Astrocyte of the cerebellum (primary cell): Measurements from ENCODE around the gene C19orf38.
"Not testable (repeated sequence)": the region's sequence is repeated elsewhere in the genome, so short reads cannot be mapped to it uniquely, and the experiment has no call there.

Experiments
- DNase-seq: peaks from one replicate; pipeline ENCODE4 v3.0.0-alpha.2; 2011; ENCODE audit warnings: low read depth
- H3K4me3 ChIP-seq: 2 replicates; pipeline ENCODE4 v1.5.1; 2011; ENCODE audit warnings: mild to moderate bottlenecking, low read depth, low read length, moderate library complexity
- CTCF ChIP-seq: IDR thresholded peaks from 2 replicates; pipeline ENCODE4 v1.5.1; 2012; ENCODE audit warnings: low read length, low read depth, moderate library complexity, mild to moderate bottlenecking; ENCODE audit errors: missing control alignments
- in situ Hi-C: cut with HindIII; loops from 2 replicates; pipeline ENCODE4 v1.10.0; 2017; ENCODE audit warnings: low sequenced_read_pairs

Gene C19orf38

GRCh38 chr19:10874024-10874423 is 25.8 kb downstream of the C19orf38 start:
- TF ChIP-seq CTCF = no peak
- H3K4me3 ChIP-seq = no peak overlapping the region
- DNase-seq = no peak
- in situ Hi-C loops = no loop called here

GRCh38 chr19:10876459-10877240 is 28.4 kb downstream of the C19orf38 start:
- DNase-seq = no peak
- in situ Hi-C loops = no loop called here
- no peak for TF ChIP-seq CTCF
- no peak overlapping the region for H3K4me3 ChIP-seq

- DNase-seq, H3K4me3 ChIP-seq, in situ Hi-C loops: not testable (repeated sequence)
Observed at GRCh38 chr19:10877608-10878007, 29.4 kb downstream of the C19orf38 start.

GRCh38 chr19:10878253-10878652 is 30.0 kb downstream of the C19orf38 start:
- H3K4me3 ChIP-seq = no peak overlapping the region
- in situ Hi-C loops = no loop called here
- DNase-seq = no peak
- TF ChIP-seq CTCF = no peak

GRCh38 chr19:10881403-10882107 is 33.3 kb downstream of the C19orf38 start:
- TF ChIP-seq CTCF = no peak
- no peak overlapping the region for H3K4me3 ChIP-seq
- in situ Hi-C loops = no loop called here
- DNase-seq = no peak

- no peak for TF ChIP-seq CTCF
- no peak overlapping the region for H3K4me3 ChIP-seq
- DNase-seq = no peak
- in situ Hi-C loops = no loop called here
Observed at GRCh38 chr19:10882108-10882457, 33.9 kb downstream of the C19orf38 start.

- no peak for DNase-seq
- no peak for TF ChIP-seq CTCF
- H3K4me3 ChIP-seq = no peak overlapping the region
- in situ Hi-C loops = no loop called here
Observed at GRCh38 chr19:10884274-10884673, 36.1 kb downstream of the C19orf38 start.
